GF-D8 (cell line): ENCODE results near the gene FAM47E.

Source experiments
- DNase-seq: peaks from one replicate; lab custom pipeline; 2025; lab: John Stamatoyannopoulos, UW

The FAM47E gene

GRCh38 chr4:76251441-76252270 lies at the start of gene FAM47E:
TSS of gene FAM47E (plus strand) at chr4:76251721. CDS start at chr4:76251747, 26 bp downstream.
- no peak for DNase-seq

- DNase-seq: no peak
These were observed 48.0 kb upstream of the FAM47E start for GRCh38 chr4:76203541-76203940.

GRCh38 chr4:76204936-76205335 lies 46.6 kb upstream of the FAM47E start:
- DNase-seq: no peak

DNA sequence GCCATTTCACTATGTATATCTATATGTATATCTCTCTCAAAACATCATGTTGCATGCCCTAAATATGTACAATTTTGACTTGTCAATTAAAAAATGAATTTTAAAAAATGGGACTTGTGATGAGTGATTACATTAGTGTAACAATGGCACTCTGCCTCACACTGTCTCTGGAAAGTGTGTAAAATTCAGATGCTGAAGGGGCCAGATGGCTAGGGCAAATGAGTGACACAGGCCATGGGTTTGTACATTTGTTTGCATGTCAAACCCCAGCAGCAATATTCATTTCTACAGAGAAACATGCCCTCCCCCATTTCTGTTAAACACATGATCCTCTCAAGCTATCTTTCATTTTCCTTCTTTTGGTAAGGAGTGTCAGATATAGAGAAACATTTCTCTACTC lies 46.0 kb upstream of the FAM47E start:
- no peak for DNase-seq

GRCh38 chr4:76206222-76206942 lies 45.1 kb upstream of the FAM47E start:
- no peak for DNase-seq

DNA sequence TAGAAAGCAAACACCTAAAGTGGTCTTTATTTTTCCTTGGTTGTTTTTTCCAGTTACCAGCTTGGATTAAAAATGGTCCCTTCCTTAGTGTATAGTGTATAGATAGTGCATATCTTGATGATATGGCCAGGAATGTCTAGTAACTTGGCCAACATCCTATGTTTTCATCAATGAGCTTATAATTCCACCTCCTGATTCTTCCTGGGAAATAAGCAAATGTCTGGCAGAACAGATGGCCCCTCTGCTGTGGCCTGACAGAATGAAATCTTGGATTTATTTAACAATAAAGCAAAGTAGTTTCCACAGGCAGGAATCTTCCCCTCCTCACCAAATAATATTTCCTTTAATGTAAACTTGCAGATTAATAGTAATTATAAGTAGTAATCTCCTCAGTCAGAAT lies 44.0 kb upstream of the FAM47E start:
- no peak for DNase-seq

GRCh38 chr4:76208005-76208765 lies 43.3 kb upstream of the FAM47E start:
- DNase-seq: peak; percentile 69

DNA sequence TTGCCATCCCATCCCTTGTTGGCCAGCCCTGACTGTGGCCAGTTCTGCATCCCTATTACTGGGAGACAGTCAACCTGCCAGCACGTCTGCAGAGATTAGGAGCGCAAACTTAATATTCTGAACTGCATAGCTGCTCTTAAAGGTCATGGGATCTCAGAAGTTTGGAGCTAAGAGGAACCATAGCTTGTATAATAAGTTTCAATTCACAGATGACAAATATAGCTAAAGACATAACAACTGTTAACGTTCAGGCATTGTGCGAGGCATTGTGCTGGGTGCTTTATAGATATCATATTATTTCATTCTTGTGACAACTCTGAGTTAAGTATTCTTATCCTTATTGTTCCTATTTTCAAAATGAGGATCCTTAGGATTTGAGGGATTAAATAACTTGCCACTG lies 41.6 kb upstream of the FAM47E start:
- DNase-seq: no peak

GRCh38 chr4:76210452-76210851 lies 41.1 kb upstream of the FAM47E start:
- no peak for DNase-seq

GRCh38 chr4:76211769-76212708 lies 39.5 kb upstream of the FAM47E start:
- DNase-seq: no peak

DNA sequence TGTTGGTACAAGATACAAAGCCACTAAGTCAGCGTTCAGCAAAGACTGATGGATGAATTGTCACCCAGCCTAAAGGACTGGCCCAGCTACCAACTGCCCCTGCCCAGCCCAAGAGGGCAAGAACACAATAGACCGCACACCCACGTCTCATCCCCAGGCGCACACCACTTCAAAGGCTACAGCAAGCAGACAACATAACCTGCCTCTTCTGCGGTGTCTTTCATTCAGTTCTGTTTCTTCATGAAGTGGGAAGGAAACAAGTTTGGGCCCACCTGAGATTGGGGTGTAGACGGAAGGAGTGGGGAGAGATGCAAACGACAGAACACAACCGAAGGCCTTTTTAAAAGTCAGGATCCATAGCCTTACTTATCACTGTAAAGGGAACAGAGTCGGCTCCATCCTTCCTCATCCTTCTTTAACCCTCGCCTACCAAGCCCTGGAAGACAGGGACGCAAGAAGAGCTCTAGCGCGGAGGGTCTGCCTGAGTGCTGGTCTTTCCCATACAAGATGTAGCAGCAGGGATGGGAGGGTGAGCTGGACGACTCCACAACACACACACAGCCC lies 38.6 kb upstream of the FAM47E start:
- no peak for DNase-seq

DNA sequence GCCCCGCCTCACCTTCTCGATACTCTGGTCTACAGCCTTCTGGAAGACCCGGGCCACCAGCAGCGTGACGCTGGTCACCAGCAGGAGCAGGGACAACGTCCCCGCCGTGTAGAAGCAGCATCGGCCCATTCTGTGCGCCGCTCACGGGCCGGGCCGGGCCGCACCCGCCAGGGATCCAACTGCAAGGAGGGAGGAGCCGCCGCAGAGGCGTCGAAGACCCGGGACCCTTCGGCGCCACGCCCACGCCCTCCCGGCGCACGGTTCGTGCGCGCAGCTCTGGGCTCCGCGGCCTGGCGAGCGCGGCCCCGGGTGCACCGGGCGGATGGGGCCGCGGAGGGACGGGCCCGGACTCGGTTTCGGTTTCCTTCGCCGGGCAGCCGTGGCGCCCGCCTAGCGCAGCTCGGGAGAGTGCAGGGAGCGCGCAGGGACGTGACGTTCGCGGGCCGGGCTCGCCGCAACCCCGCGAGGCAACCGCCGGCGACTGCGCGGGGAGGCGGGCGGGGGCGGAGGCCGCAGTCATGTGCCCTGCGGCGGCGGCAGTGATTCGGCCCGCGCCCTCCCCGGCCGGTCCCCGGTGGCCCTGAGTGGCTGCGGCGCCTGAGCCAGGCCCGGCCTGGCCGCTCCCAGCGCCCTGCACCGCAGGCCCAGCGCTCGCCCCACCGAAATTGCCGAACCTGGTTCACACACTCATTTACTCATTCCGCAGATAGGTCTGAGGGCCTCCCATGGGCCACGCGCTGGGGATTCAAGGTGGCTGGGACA lies 37.9 kb upstream of the FAM47E start, which contains the start of gene SCARB2:
SCARB2 (minus strand) TSS at position 410 of the 762 bp plus-strand sequence; CDS start at position 129, 281 bp downstream.
- peak; percentile 66 for DNase-seq

DNA sequence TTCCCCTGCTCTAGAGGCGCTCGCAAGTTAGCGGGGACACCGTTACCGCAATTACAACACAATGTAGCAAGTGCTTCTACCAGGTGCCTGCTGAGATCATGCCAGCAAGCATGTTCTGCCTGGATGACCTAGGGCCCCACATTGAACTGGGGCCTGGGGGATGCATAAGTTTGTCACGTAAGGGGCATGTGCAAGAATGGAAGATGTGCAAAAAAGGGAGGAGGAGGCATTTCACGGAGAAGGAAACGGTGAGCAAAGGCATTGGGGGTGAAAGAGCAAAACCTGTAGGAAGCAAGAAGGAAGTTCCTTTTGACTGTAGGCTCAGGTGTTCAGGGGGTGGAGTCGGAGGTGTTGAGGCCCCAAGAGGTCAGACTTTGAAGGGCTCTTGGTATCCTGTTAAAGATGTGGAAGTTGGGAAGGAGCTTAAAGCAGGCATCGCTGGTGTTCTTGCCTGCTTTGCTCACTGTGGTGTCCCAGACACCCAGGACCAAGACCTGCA lies 37.3 kb upstream of the FAM47E start:
- no peak for DNase-seq

DNA sequence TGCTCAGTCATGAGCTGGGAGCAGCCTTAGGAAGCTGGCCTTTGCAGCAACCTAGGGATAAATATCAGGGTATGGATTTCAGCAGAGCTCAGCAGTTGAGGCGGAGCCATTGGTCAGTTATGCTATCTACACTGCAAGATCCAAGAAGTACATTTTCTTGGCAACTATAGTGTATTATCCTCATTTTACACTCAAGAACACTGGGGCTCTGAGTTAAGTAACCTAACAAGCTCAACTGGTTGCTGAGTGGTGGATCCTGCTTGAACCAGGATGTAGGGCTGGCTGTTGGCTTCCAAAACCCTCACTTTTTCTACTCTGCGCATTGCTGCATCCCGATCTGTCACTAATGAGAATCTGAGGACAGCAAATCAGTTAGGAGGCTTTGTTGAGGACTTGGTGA lies 36.4 kb upstream of the FAM47E start:
- no peak for DNase-seq

- DNase-seq: no peak
These were observed 35.0 kb upstream of the FAM47E start for GRCh38 chr4:76216524-76216923.

DNA sequence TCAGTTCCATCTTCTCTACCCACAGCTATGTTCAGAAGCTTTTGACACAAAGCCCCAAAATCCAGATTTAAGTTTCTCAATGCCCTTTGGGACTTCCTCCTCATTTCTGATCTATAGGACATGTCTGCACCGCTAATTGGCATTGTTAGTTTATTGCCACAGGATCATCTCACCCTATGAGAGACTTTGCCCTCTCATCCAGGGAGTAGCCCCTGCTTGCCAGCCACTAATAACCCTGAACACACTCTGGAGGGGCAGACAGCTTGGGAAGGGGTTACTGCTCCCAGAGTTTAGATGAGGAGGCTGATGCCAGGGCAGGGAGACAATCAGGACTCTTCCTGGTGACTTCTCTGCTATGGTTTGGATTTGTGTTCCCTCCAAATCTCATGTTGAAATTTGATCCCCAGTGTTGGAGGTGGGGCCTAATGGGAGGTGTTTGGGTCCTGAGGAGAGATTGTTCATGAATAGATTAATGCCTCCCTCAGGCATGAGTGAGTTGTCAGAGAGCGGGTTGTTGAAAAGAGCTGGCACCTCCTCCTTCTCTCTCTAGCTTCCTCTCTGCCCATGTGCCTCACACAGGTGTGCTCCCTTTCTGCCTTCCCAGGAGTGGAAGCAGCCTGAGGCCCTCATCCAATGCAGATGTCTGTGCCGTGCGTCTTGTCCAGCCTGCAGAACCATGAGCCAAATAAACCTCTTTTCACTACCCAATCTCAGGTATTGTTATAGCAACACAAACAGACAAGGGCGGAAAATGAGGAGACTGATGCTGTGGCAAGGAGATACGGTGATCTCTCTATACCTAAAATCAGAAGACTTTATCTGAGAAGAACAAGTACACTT lies 34.3 kb upstream of the FAM47E start:
- DNase-seq: no peak

- peak; percentile 41 for DNase-seq
These were observed 32.0 kb upstream of the FAM47E start for GRCh38 chr4:76219299-76220055.

DNA sequence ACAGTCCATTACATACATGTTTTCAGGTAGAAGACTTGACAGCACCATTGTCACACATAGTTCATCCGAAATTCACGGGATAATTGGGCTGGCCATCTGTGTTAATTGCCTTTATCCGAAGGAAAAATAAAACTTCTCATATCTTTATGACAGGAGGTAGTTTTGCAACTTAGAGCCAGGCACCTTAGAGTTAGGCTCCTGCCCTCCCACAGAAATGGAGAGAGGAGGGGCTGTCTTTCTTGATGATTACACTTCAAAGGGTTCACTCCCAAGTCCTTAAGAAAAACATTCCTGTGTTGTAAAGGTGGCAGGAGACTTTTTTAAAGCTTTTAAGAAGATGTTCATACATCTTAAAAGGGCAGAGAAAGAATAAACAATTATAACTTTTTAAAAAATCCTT lies 27.4 kb upstream of the FAM47E start:
- no peak for DNase-seq
